AG09319 (cell line): Measurements from ENCODE around the gene GAST.
"Not testable (repeated sequence)": the region's sequence is repeated elsewhere in the genome, so short reads cannot be mapped to it uniquely, and the experiment has no call there.

Experiments used
- DNase-seq: peaks from one replicate; pipeline ENCODE4 v3.0.0-alpha.2; 2010; ENCODE audit warnings: low read depth; ENCODE audit errors: extremely low read depth
- TF ChIP-seq, protein P1 (sequence below): IDR thresholded peaks from 2 replicates; pipeline ENCODE4 v1.5.1; 2011; ENCODE audit warnings: low read depth, mild to moderate bottlenecking, inconsistent platforms, low read length, moderate library complexity

Gene GAST

DNA sequence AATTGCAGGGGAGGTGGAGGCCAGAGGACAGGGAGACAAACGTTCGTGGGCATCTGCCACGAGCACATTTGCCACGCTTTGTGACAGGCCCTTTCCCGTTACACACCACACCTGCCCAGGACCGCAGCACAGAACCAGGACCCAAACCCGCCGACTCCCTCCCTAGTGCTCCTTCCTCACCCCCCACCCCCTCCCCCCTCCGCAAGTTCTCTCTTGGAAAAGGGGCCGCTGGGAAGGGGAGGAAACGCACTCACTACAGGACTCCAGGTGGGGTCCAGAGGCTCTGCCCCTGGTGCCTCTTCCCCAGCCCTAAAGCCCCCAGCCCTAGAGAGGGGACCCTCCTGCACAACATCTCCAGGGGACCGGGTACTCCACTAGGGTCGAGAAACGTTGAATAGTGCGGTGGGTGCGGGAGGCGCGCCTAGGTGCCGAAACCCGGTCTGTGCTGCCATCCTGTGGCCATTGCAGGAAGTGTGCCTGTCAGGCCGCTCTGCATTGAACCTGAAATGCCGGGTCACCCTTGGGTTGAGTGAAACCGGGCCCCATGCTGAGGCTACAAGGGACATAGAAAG, 45.3 kb upstream of the GAST start:
- DNase-seq: no peak
- TF ChIP-seq, protein P1, sequence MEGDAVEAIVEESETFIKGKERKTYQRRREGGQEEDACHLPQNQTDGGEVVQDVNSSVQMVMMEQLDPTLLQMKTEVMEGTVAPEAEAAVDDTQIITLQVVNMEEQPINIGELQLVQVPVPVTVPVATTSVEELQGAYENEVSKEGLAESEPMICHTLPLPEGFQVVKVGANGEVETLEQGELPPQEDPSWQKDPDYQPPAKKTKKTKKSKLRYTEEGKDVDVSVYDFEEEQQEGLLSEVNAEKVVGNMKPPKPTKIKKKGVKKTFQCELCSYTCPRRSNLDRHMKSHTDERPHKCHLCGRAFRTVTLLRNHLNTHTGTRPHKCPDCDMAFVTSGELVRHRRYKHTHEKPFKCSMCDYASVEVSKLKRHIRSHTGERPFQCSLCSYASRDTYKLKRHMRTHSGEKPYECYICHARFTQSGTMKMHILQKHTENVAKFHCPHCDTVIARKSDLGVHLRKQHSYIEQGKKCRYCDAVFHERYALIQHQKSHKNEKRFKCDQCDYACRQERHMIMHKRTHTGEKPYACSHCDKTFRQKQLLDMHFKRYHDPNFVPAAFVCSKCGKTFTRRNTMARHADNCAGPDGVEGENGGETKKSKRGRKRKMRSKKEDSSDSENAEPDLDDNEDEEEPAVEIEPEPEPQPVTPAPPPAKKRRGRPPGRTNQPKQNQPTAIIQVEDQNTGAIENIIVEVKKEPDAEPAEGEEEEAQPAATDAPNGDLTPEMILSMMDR: peak; percentile 91

DNA sequence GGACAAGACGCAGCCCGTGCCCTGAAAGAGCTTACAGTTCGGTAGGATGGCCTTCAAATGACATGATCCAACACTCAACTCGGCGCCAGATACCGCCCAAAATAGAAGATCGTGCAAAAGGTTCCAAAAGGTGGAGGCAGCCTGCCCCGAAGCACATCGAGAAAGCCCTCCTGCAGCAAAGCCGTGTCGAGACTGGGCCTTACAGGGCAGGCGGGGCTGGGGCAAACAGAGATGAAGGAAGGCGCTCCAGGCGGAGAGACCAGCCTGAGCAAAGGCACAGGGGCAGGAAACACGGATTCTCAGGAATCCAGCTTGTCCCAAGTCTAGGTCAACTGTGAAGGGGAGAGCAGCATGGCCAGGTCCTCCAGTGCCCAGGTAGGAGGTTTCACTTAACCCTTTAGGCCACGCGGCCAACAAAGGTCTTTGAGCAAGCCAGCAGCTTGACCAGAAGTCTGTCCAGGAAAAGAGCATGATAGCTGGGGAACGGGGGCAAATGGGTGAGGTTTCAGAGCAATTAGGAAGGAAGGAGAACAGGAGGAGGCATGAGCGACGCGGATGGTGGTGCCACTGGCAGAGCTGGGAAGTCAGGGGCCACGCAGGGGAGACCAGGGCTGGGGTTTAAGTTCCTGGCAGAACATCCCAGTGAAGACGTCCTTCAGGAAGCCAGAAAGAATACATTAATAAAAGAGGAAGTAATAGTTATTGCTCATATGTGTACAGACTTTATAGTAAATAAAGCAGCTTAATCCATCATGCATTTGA, 44.7 kb upstream of the GAST start:
- no peak for DNase-seq
- TF ChIP-seq, protein P1: no peak

DNA sequence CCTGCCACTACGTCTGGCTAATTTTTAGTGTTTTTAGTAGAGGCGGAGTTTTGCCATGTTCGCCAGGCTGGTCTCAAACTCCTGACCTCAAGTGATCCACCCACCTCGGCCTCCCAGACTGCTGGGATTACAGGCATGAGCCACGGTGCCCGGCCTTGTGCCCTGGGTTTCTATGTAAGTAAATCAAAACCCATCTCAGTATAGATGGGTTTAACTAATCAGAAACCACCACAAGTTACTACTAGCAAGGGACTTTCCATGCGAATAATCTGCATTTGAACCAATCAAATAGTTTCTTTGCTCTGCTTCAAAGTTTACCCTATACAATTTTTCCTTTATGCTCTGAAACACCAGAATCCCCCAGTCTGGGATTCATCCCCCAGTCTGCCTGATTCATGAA, 40.0 kb upstream of the GAST start:
- TF ChIP-seq, protein P1: no peak
- no peak for DNase-seq

DNA sequence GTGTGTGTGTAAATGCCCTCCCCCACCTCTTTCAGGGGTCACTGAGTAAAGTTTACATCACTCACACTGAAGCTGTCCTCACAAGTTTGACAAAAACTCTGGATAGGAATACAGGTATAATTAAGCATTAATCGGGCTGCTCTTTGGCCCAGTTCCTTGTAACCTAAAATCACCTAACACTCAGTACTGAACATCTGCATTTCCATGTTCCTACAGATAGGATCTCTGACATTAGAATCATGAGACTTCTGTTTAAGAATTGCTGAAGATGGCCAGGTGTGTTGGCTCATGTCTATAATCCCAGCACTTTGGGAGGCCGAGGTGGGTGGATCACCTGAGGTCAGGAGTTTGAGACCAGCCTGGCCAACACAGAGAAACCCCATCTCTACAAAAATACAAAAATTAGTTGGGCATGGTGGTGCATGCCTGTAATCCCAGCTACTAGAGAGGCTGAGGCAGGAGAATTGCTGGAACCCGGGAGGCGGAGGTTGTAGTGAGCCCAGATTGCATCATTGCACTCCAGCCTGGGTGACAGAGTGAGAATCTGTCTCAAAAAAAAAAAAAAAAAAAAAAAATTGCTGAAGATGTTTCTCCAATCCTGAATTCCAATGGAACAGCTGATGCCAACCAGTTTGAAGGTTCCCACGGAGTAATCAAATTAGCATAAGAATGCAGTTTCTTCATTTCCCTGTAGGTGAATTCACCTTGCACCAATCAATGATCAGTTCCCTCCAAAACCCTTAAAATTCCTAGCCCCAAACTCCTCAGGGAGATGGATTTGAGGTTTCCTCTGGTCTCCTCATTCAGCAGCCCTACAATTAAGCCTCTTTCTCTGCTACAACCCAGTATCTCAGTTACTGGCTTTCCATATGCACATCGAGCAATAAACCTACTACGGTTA, 36.7 kb upstream of the GAST start:
- not testable (repeated sequence) for DNase-seq

DNA sequence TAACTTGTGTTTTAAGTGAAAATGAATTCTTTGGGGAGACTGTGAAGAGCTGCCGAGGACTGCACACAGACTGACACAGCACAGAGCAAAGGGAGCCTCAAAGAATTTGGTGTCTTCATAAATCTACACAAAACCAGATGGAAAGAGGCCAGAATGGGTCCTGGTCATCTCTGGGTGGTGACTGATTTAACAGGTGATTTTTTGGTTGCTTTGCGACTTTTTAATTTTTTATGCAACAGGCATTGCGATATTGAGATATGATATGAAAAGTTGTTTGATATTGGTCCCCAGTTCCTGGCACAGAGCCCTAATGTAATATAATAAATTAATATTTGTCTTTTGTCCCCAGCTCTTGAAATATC, 36.1 kb upstream of the GAST start:
- TF ChIP-seq, protein P1: no peak
- no peak for DNase-seq

DNA sequence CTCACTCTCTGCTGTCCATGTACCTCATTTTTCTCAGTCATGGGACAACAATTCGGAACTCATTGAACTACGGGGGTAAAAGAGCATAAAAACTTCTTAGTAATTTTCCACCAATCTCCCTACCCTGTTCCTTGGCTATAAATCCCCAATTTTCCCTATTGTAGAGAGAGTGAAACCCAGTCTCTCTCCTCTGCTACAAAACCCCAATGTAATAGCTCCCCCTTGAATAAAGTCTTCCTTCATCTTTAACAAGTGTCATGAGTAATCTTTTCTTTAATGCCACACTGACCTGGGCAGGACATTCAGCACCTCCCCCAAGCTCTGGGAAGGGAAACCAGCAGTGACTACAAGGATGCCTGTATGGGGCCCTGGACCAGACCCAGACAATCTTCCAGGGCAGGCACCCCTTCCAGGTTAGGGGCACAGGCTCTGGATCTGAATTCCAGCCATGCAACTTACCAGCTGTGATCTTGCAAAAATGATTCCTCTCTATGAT, 33.7 kb upstream of the GAST start:
- TF ChIP-seq, protein P1: no peak
- no peak for DNase-seq

DNA sequence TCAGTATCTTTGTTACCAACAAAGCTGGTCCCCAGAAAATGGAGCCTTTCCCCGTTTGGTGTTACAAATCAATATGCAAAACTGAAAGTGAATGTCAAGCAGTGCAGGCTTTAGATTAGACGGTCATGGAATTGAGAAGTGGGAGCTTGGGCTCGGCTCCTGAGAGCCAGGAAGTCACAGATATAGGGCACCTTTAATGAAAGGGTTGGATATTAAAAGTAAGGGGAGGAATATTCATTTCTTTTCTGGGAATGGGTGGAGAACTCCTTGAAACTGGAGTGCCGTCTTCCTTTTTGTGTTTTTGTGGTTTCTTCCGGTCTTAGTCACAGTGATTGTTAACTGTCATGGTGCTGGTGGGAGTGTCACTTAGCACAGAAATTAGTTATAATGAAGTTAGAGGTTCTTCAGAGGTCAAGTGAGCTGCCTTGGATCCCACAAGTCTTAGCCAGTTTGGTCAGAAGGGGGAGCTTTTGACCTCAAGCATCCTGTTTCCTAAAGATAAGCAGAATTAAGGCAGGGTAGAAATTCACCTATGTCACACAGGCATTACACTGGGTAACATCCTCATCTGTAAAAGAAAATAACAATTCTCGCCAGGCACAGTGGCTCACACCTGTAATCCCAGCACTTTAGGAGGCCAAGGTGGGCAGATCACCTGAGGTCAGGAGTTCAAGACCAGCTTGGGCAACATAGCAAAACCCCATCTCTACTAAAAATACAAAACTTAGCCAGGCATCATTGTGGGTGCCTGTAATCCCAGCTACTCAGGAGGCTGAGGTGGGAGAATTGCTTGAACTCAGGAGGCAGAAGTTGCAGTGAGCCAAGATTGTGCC, 33.0 kb upstream of the GAST start:
- TF ChIP-seq, protein P1: peak; percentile 27
- no peak for DNase-seq
